GM08714 (cell line): ENCODE data around the gene COL15A1.

Source experiments
- H3K4me3 ChIP-seq: fragments of 200-500 bp; sonication (Bioruptor generic); 2 replicates; pipeline ENCODE4 v1.5.1; 2014; ENCODE audit warnings: mild to moderate bottlenecking, low read length, inconsistent platforms
- ZNF274 ChIP-seq: IDR thresholded peaks from 2 replicates; pipeline ENCODE4 v1.6.1; 2012; ENCODE audit warnings: mild to moderate bottlenecking, low read depth, low read length

The COL15A1 gene

GRCh38 chr9:99072040-99072394 is 128.3 kb downstream of the COL15A1 start:
- H3K4me3 ChIP-seq = no peak overlapping the region
- no peak for TF ChIP-seq ZNF274

GRCh38 chr9:99073347-99073746 is 129.6 kb downstream of the COL15A1 start:
- TF ChIP-seq ZNF274 = no peak
- no peak overlapping the region for H3K4me3 ChIP-seq

DNA sequence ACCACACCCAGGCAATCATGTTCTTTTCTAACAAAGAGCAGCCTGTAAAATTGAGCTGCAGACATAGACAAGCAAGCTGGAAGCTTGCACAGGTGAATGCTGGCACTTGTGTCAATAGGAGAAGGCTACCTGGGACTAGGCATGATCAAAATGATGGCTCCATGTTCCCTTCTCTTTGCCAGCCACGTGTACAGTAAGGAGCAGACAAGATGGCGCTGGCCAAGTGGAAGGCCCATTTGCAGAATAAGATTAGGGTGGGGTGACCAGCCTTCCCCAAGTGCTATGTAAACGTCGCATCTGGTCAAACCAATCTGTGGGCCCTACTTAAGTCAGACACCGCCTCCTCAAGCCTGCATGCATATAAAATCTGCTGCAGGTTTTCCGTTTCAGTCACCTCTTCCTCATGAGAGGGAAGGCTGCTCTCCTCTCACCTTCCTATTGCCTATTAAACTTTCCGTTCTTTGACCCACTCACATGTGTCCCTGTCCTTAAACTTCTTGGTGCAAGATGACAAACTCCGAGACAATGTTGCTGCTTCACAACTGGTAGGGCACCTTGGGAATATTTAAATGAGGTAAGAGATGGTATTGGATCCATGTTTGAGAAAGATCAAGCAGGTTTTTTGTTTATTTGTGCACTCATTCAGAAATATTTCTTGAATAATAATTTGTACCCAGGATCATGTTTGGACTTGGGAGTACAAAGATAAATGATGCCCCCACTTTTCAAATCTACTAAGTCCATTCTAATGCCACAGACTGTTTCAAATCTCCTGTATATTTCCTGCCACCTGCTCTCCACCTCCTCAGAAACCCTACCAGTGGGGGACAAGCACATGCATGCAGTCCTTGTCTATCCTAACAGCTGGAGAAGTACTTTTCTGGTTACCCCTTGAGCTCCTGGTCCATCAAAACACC is 130.5 kb downstream of the COL15A1 start:
- H3K4me3 ChIP-seq = no peak overlapping the region
- no peak for TF ChIP-seq ZNF274

- H3K4me3 ChIP-seq = no peak overlapping the region
- TF ChIP-seq ZNF274 = no peak
Observed at GRCh38 chr9:99074902-99075245, 131.2 kb downstream of the COL15A1 start.

DNA sequence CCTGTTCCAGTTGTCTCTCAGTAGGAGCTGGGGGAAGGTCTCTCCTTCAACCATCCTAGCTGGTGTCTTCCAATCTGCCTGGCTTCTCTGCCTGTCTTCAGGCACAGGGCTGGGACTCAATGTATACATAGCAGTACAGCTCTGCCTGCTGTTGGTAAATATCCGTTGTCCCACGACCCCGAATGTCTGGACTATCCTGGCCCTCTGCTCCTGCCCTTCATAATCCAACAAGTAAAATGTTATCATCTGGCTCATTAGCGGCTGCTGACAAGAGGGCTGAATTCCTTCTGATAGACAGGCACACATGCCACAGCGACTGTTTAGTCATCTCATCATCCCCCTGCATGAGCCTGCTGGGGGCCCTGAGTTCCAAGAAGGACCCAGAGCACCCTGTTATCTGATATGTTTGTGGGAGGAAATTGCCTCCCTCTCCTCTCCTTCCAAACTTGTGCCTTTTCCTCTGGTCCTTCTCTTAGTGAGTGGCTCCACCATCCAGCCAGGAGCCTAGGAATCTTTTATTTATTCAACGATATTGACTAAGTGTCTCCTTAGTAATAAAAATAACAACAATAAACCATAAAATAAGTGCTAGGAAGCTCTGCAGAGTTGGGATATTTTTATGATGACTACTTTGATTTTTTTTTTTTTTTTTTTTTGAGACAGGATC is 131.7 kb downstream of the COL15A1 start:
- H3K4me3 ChIP-seq = no peak overlapping the region
- TF ChIP-seq ZNF274 = no peak

DNA sequence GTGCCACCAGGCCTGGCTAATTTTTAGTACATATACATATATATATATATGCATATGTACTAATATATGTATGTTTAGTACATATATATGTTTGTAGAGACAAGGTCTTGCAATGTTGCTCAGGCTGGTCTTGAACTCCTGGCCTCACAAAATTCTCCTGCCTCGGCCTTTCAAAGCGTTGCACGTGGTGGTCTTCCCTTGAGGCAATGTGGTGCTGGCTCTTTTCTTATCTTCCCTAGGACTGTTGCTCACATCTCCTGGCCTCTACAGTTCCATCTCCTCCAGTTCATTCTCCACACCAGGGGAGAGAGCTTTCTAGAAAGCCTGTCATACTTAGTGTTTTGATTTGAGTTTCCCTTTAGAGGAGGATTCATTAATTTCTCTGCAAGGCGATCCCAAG is 132.3 kb downstream of the COL15A1 start:
- no peak for TF ChIP-seq ZNF274
- no peak overlapping the region for H3K4me3 ChIP-seq

DNA sequence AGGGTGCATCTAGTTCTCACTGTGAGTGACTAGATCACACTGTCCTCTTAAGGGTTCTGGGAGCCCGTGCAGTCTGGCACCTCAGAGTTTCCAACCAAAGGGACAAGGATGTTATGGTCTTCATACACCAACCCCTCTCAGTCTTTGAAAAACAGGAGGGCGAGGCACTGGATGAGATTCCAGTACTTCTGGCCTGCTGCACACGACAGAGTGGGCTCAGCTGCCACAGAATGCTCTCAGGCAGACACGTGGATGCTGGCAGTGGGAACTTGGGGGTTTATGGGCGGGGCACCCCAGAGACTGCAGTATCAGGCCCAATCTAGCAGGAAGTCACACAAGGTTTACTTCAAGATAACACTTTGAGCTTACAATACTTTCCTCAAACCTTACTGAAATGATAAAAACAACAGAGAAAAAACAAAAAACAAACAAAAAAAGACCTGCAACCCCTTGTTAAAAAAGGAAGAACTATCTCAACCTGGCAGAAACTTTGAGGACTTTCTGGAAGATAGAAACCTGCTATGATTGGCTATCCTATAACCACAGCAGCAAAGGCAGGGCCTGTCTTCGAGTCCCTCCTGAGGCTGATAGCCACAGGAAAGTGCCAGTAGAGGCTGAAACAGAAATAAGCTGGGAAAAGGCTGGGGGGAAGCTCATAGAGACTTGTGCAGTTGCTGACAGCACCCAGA is 132.9 kb downstream of the COL15A1 start:
- no peak overlapping the region for H3K4me3 ChIP-seq
- no peak for TF ChIP-seq ZNF274

DNA sequence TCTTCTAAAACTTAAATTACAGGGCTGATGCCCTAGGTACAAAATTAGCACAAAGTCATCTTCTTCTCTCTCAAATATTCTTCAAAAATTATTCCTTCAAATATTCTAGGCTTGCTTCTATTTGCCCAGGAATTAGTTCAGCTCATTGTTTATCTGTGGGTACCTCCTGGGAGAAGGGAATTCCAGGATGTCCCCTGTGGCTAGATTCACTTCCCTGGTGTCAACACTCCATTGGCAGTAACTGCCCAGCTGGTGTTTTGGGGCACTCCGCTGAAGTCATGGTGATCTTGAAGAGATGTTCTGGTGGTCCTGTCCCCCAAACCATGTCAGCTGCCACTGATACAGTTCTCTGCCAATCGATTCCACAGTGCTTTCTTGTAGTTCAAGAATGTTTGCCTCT is 135.0 kb downstream of the COL15A1 start:
- no peak for TF ChIP-seq ZNF274
- no peak overlapping the region for H3K4me3 ChIP-seq

- no peak for TF ChIP-seq ZNF274
- no peak overlapping the region for H3K4me3 ChIP-seq
Observed at GRCh38 chr9:99079542-99079941, 135.8 kb downstream of the COL15A1 start.

DNA sequence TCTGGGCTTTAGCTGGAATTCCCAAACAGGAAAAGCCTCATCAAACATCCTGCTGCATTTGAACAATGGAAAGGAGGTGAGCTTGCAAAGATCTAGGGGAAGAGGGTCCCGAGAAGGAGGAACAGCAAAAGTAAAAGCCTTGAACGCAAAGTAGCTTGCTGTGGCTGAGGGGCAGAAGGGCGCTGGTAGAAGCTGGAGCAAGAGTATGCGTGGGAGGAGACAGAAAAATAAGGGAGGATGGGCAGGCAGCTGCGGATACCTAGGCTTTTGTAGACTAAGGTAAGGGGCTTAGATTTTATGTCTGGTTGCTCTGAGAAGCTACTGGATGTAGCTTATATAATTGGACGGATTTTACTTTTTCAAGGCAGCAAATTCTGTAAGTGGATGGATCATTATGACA is 139.3 kb downstream of the COL15A1 start:
- no peak for TF ChIP-seq ZNF274
- no peak overlapping the region for H3K4me3 ChIP-seq

- no peak for TF ChIP-seq ZNF274
- no peak overlapping the region for H3K4me3 ChIP-seq
Observed at GRCh38 chr9:99085949-99086948, 142.5 kb downstream of the COL15A1 start.

DNA sequence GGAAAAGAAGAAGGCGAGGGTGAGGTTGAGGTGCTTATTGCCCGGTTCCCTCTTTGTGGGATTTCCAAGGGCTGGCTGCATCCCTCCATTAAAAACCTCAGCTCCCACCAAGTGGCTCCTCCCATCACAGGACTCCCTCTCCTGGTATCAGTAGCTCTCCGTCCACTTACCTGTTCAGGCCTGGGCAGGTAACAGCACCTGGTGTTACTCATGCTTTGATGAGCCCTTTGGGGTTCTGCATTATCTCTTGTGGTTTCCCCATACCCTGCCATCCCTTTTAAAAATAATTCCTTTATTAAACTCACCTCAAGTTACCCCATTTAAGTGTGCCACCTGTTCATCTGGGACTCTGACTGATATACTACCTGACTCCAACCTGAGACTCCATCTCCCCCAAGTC is 143.8 kb downstream of the COL15A1 start:
- no peak overlapping the region for H3K4me3 ChIP-seq
- no peak for TF ChIP-seq ZNF274

DNA sequence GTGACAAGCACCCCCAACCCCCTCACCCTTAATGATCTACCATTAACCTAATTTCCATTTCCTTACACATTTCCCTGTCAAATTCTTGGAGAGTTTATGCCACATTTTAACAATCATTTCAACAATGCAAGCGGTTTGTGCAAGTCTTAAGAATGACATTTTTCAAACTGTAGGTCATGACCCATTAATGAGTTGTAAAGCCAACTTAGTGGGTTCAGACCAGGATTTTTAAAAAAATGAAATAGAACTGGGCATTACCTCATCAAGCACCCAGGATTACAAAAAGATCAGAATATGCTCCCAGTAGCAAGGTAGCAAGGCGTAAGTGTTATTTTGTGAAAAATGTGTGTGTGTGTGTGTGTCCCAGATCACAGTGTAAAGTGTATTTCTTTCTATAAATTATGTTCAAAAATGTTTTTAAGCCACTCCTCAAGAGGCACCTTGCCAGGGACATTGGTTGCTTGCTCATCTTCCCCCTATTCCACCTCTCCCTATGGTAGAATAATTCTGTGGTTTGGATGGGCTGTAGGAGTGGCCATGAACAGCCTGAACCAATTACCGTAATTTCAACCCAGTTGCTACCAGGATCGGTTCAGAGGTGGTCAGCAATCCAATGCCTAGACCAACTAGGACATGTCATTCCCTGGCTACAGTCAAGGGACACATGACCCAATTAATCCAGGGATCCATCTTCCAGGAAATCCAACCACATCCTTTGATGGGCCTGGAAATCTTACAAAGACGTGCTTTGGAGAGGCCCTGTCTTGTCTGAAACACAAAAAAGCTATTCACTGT is 146.8 kb downstream of the COL15A1 start:
- no peak overlapping the region for H3K4me3 ChIP-seq
- no peak for TF ChIP-seq ZNF274
